ENCODE results near the gene FRMD3. TPM values are rescaled to one million over a fixed set of nuclear protein-coding genes. Genes with fewer than 3 reads are reported as not detected.

FRMD3 gene
- total RNA-seq, 1 experiment from 2014 or later = 14.5 TPM

DNA sequence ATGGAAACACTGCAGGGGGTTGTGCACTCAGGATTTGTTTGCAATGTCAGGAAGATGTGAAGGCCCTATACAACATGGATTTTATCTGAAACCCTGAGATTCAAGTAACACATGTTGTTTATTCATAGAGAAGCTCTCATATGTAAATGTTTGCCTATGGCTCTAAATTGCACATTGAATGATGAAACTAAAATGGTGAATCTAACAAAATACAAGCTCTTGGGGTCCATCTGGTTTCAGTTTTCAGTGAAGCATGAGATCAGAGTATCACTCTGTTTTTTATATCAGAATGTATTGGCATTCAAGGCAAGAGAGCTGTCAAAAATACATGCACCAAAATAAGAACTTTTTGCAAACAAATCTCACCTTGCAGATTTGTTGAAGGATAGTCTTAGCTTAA is 19.6 kb upstream of the FRMD3 start:
- no peak overlapping the region for H3K4me3 ChIP-seq (ENCODE audit: low read depth in 2 of 2, low read length in 2 of 2)
- no peaks in the 10 kb centered on the region for H3K36me3 ChIP-seq (ENCODE audit: control insufficient read depth, insufficient read depth, low read length)
- BruUV-seq (replicated peaks) = no TSS peak
- ChIA-PET CTCF (no interaction called here), POLR2A (no interaction called here)
- TF ChIP-seq SIN3A (IDR thresholded peaks at IDR 0.05; ENCODE audit: borderline replicate concordance, insufficient read depth, low read depth, low read length) = no peak
- TF ChIP-seq, protein P1, sequence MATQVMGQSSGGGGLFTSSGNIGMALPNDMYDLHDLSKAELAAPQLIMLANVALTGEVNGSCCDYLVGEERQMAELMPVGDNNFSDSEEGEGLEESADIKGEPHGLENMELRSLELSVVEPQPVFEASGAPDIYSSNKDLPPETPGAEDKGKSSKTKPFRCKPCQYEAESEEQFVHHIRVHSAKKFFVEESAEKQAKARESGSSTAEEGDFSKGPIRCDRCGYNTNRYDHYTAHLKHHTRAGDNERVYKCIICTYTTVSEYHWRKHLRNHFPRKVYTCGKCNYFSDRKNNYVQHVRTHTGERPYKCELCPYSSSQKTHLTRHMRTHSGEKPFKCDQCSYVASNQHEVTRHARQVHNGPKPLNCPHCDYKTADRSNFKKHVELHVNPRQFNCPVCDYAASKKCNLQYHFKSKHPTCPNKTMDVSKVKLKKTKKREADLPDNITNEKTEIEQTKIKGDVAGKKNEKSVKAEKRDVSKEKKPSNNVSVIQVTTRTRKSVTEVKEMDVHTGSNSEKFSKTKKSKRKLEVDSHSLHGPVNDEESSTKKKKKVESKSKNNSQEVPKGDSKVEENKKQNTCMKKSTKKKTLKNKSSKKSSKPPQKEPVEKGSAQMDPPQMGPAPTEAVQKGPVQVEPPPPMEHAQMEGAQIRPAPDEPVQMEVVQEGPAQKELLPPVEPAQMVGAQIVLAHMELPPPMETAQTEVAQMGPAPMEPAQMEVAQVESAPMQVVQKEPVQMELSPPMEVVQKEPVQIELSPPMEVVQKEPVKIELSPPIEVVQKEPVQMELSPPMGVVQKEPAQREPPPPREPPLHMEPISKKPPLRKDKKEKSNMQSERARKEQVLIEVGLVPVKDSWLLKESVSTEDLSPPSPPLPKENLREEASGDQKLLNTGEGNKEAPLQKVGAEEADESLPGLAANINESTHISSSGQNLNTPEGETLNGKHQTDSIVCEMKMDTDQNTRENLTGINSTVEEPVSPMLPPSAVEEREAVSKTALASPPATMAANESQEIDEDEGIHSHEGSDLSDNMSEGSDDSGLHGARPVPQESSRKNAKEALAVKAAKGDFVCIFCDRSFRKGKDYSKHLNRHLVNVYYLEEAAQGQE (IDR thresholded peaks at IDR 0.05; ENCODE audit: insufficient read depth in 1 of 2, low read depth in 2 of 2, low read length in 1 of 2) = no peak
- TF ChIP-seq TCF7L2 (IDR thresholded peaks at IDR 0.05; ENCODE audit: low read depth, low read length) = no peak
- TF ChIP-seq POLR2AphosphoS5 (IDR thresholded peaks at IDR 0.05; ENCODE audit: low read depth, low read length) = no peak
- TF ChIP-seq, protein P2, sequence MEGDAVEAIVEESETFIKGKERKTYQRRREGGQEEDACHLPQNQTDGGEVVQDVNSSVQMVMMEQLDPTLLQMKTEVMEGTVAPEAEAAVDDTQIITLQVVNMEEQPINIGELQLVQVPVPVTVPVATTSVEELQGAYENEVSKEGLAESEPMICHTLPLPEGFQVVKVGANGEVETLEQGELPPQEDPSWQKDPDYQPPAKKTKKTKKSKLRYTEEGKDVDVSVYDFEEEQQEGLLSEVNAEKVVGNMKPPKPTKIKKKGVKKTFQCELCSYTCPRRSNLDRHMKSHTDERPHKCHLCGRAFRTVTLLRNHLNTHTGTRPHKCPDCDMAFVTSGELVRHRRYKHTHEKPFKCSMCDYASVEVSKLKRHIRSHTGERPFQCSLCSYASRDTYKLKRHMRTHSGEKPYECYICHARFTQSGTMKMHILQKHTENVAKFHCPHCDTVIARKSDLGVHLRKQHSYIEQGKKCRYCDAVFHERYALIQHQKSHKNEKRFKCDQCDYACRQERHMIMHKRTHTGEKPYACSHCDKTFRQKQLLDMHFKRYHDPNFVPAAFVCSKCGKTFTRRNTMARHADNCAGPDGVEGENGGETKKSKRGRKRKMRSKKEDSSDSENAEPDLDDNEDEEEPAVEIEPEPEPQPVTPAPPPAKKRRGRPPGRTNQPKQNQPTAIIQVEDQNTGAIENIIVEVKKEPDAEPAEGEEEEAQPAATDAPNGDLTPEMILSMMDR (IDR thresholded peaks at IDR 0.05) = no peak
- intact Hi-C loops (cut with micrococcal nuclease; ENCODE audit: unreplicated experiment) = no loop called here
- no peaks in the 10 kb centered on the region for H3K4me1 ChIP-seq (ENCODE audit: control insufficient read depth, insufficient read depth, low read length)
- no peak overlapping the region for H3K27ac ChIP-seq (ENCODE audit: low read length)
- in situ Hi-C loops (cut with HindIII; ENCODE audit: low pct_unique_long_range_greater_than_20kb, low sequenced_read_pairs) = no loop called here
- ATAC-seq (no peak), DNase-seq (ENCODE audit: low read depth, low spot score) (no peak)
- no peaks in the 10 kb centered on the region for H3K9me3 ChIP-seq (ENCODE audit: control insufficient read depth, insufficient read depth, low read depth, low read length)
- no peaks in the 10 kb centered on the region for H3K27me3 ChIP-seq (ENCODE audit: control insufficient read depth, insufficient read depth, low read length)

DNA sequence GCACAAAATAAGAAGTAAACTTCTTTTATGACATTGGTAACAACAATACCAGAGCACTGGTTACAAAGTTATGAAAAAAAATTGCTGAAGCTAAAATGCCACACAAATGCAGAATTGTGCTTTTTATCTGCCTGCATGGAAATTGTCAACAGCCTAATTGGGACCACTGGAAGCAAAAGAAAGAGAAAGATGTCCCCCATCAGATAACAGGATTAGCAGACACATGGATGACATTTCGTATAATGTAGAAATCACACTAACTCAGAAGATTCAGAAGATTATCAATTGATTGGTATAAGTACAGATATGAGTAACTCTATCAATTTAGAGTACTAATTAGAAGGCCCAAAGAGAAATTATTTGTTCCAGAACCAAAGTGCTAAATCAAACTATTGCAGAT is 19.1 kb upstream of the FRMD3 start:
- TF ChIP-seq, protein P1 (IDR thresholded peaks at IDR 0.05; ENCODE audit: insufficient read depth in 1 of 2, low read depth in 2 of 2, low read length in 1 of 2) = no peak
- TF ChIP-seq POLR2AphosphoS5 (IDR thresholded peaks at IDR 0.05; ENCODE audit: low read depth, low read length) (no peak), SIN3A (IDR thresholded peaks at IDR 0.05; ENCODE audit: borderline replicate concordance, insufficient read depth, low read depth, low read length) (no peak), TCF7L2 (IDR thresholded peaks at IDR 0.05; ENCODE audit: low read depth, low read length) (no peak)
- TF ChIP-seq, protein P2 (IDR thresholded peaks at IDR 0.05) = no peak
- no peaks in the 10 kb centered on the region for H3K27me3 ChIP-seq (ENCODE audit: control insufficient read depth, insufficient read depth, low read length)
- H3K27ac ChIP-seq (ENCODE audit: low read length) = no peak overlapping the region
- no peak overlapping the region for H3K4me3 ChIP-seq (ENCODE audit: low read depth in 2 of 2, low read length in 2 of 2)
- intact Hi-C loops (cut with micrococcal nuclease; ENCODE audit: unreplicated experiment) (no loop called here), in situ Hi-C loops (cut with HindIII; ENCODE audit: low pct_unique_long_range_greater_than_20kb, low sequenced_read_pairs) (no loop called here)
- ATAC-seq (no peak), DNase-seq (ENCODE audit: low read depth, low spot score) (no peak)
- CTCF ChIA-PET = no interaction called here
- H3K9me3 ChIP-seq (ENCODE audit: control insufficient read depth, insufficient read depth, low read depth, low read length) = no peaks in the 10 kb centered on the region
- POLR2A ChIA-PET = no interaction called here
- H3K36me3 ChIP-seq (ENCODE audit: control insufficient read depth, insufficient read depth, low read length) = no peaks in the 10 kb centered on the region
- BruUV-seq (replicated peaks) = no TSS peak
- no peaks in the 10 kb centered on the region for H3K4me1 ChIP-seq (ENCODE audit: control insufficient read depth, insufficient read depth, low read length)

All from Panc1 (cell line).